ENCODE measurements around the gene TTLL10. TPM values are rescaled to one million over a fixed set of nuclear protein-coding genes. Genes with fewer than 3 reads are reported as not detected.

The TTLL10 gene
- total RNA-seq, 1 experiment from 2014 or later, result 4.0 TPM

DNA sequence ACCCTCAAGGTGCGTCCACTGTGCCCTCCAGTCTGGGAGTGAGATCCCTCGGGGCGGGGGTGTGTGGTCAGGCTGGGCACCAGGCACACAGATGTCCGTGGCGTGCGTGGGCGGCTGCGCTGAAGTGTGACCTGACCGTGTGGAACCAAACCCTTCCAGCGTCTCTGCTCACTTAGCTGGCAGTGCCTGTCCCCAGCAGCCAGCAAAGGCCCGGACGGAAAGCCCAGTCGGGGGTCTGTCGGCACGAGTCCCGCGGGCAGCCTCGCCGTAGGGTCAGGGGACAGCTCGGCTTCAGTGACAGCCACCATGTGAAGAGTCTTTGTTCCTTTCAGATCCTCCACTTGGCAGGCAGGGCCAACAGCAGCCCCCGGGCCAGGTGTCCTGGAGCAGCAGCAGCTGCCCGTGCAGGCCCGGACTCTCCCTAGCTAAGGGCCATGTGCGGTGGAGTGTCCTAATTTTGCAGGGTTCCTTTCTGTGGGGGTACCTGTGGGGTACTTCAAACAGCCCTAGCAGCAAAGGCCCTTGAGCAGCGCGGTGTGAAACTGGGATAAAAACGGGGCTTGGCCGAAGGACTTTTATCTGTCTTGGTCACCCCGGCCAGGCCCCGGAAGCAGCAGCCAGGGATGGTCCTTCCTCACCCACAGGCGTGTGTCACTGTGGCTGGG is 11.6 kb downstream of the TTLL10 start:
- POLR2A ChIA-PET (ENCODE audit: unreplicated experiment), result interaction anchor here (0.6 kb wide), 1 partner anchor 21 kb away, joined by 6 read pairs; no protein-coding TSS in a partner anchor
- CTCF ChIA-PET, result no interaction called here
- intact Hi-C loops (cut with micrococcal nuclease; ENCODE audit: unreplicated experiment), result no loop called here

GRCh38 chr1:1187938-1188337 is 14.3 kb downstream of the TTLL10 start:
- Histone ChIP-seq H3F3A (ENCODE audit: insufficient read depth, low read depth) (peaks cover 13% of the 10 kb centered on the region; the same call in 1 of the 2 replicates), H3K4me1 (replicated peaks; ENCODE audit: insufficient read depth) (peaks cover 3% of the 10 kb centered on the region; the same call in 1 of the 2 replicates), H2AFZ (no peak overlapping the region), H4K20me1 (ENCODE audit: insufficient read depth) (no peaks in the 10 kb centered on the region), H3K36me3 (ENCODE audit: low read depth) (no peaks in the 10 kb centered on the region), H3K9me3 (ENCODE audit: insufficient read depth, low read depth) (no peaks in the 10 kb centered on the region), H3K9me2 (ENCODE audit: insufficient read depth) (no peaks in the 10 kb centered on the region), H3K4me3 (no peak overlapping the region), H3K27me3 (ENCODE audit: insufficient read depth, low read depth) (no peaks in the 10 kb centered on the region), H3K79me2 (ENCODE audit: low read depth) (no peaks in the 10 kb centered on the region), H3K27ac (no peak overlapping the region), H3K4me2 (no peak overlapping the region)
- intact Hi-C loops (cut with micrococcal nuclease; ENCODE audit: unreplicated experiment), result no loop called here
- no peak for TF ChIP-seq CTCF (conservative IDR thresholded peaks at IDR 0.05)
- CTCF ChIA-PET, result no interaction called here
- no peak for DNase-seq
- BruUV-seq (replicated peaks), result no TSS peak
- POLR2A ChIA-PET (ENCODE audit: unreplicated experiment), result no interaction called here

More for the DNA sequence above, 11.6 kb downstream of the TTLL10 start:
- Histone ChIP-seq H3K27me3 (ENCODE audit: insufficient read depth, low read depth) (no peaks in the 10 kb centered on the region), H2AFZ (no peak overlapping the region), H3K9me2 (ENCODE audit: insufficient read depth) (no peaks in the 10 kb centered on the region), H3K9me3 (ENCODE audit: insufficient read depth, low read depth) (no peaks in the 10 kb centered on the region), H3K4me1 (replicated peaks; ENCODE audit: insufficient read depth) (peaks cover 3% of the 10 kb centered on the region; the same call in 1 of the 2 replicates), H3K4me2 (no peak overlapping the region), H3K4me3 (no peak overlapping the region), H3F3A (ENCODE audit: insufficient read depth, low read depth) (peaks cover 13% of the 10 kb centered on the region; the same call in 1 of the 2 replicates), H3K36me3 (ENCODE audit: low read depth) (no peaks in the 10 kb centered on the region), H3K27ac (no peak overlapping the region), H3K79me2 (ENCODE audit: low read depth) (no peaks in the 10 kb centered on the region), H4K20me1 (ENCODE audit: insufficient read depth) (no peaks in the 10 kb centered on the region)
- no peak for TF ChIP-seq EZH2 (IDR thresholded peaks at IDR 0.05; ENCODE audit: low read depth)
- TF ChIP-seq CTCF (conservative IDR thresholded peaks at IDR 0.05), result no peak
- BruUV-seq (replicated peaks), result no TSS peak
- DNase-seq, result no peak

GRCh38 chr1:1189111-1189510 is 15.4 kb downstream of the TTLL10 start:
- peaks cover 13% of the 10 kb centered on the region; the same call in 1 of the 2 replicates for H3F3A ChIP-seq (ENCODE audit: insufficient read depth, low read depth)
- no peak overlapping the region for H3K27ac ChIP-seq
- TF ChIP-seq CTCF (conservative IDR thresholded peaks at IDR 0.05) (no peak), EZH2 (IDR thresholded peaks at IDR 0.05; ENCODE audit: low read depth) (no peak)
- H3K9me2 ChIP-seq (ENCODE audit: insufficient read depth), result no peaks in the 10 kb centered on the region
- no peaks in the 10 kb centered on the region for H3K36me3 ChIP-seq (ENCODE audit: low read depth)
- no peaks in the 10 kb centered on the region for H3K27me3 ChIP-seq (ENCODE audit: insufficient read depth, low read depth)
- DNase-seq, result no peak
- ChIA-PET POLR2A (ENCODE audit: unreplicated experiment) (no interaction called here), CTCF (no interaction called here)
- no peaks in the 10 kb centered on the region for H3K79me2 ChIP-seq (ENCODE audit: low read depth)
- no peak overlapping the region for H3K4me3 ChIP-seq
- H3K4me2 ChIP-seq, result no peak overlapping the region
- H3K4me1 ChIP-seq (replicated peaks; ENCODE audit: insufficient read depth), result peaks cover 3% of the 10 kb centered on the region; the same call in 1 of the 2 replicates
- H3K9me3 ChIP-seq (ENCODE audit: insufficient read depth, low read depth), result no peaks in the 10 kb centered on the region
- no peak overlapping the region for H2AFZ ChIP-seq
- no peaks in the 10 kb centered on the region for H4K20me1 ChIP-seq (ENCODE audit: insufficient read depth)
- no TSS peak for BruUV-seq (replicated peaks)
- intact Hi-C loops (cut with micrococcal nuclease; ENCODE audit: unreplicated experiment), result no loop called here

All from PC-9 (cell line).